Limb (tissue), 2 donors: ENCODE measurements around the gene LRP5.
"Not testable (repeated sequence)": the region's sequence is repeated elsewhere in the genome, so short reads cannot be mapped to it uniquely, and the experiment has no call there.

Experiments
- DNase-seq, 2 donors: peaks; one replicate each; pipeline ENCODE4 v3.0.0-alpha.2; 2016; ENCODE audit errors: extremely low spot score in 2 of 2

LRP5 gene

DNA sequence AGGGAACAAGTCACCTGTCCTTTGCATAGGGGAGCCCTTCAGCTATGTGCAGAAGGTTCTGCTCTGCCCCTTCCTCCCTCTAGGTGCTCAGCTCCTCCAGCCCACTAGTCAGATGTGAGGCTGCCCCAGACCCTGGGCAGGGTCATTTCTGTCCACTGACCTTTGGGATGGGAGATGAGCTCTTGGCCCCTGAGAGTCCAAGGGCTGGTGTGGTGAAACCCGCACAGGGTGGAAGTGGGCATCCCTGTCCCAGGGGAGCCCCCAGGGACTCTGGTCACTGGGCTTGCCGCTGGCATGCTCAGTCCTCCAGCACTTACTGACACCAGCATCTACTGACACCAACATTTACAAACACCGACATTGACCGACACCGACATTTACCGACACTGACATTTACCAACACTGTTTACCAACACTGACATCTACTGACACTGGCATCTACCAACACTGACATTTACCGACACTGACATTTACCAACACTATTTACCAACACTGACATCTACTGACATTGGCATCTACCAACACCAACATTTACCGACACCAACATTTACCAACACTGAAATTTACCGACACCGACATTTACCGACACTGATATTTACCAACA, 76.3 kb downstream of the LRP5 start:
- DNase-seq = no peak

DNA sequence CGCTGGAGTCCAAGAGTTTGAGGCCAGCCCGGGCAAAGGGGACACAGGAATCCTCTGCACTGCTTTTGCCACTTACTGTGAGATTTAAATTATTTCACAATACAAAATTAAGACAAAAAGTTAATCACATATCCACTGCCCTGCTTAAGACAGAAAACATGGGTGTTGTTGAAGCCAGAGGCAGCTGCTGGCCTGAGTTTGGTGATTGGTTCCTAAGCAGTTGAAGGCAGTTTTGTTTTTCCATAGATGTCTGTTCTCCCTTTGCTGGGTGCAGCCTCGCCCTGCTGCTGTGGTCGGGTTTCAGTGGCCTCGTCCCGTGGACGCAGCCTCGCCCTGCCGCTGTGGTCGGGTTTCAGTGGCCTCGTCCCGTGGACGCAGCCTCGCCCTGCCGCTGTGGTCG, 77.9 kb downstream of the LRP5 start:
- no peak for DNase-seq

DNA sequence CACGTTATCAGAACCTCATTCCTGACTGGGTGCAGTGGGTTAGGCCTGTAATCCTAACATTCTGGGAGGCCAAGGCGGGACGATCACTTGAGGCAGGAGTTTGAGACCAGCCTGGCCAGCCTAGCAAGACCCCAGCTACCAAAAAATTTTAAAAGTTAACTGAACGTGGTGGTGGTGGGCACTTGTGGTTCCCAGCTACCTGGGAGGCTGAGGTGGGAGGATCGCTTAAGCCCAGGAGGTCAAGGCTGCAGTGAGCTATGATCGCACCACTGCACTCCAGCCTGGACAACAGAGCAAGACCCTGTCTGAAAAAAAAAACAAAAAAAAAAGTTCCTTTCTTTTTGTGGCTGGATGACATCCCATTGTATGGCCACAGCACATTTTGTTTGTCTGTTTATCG, 80.4 kb downstream of the LRP5 start:
- no peak for DNase-seq

DNA sequence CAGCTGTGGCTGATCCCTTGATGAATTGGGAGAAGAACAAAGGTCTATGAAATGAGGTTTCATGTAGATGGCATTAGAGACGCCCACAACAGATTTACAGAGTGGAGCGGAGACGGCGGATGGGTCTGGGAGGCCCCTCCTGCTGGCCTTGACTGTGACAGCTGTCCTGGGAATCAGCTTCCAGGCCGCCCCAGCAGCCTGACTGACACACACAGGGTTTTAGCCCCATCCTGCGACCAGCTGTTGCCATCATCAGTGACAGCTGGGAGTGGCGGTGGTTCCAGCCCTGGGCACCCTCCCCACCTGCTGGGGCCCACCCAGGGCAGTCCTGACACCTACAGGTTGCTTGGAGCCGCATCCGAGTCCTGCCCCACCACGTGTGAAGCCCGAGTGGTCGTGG, 84.1 kb downstream of the LRP5 start:
- DNase-seq = peak; percentile 72 to 73

- no peak for DNase-seq
Observed at GRCh38 chr11:68397256-68397655, 84.9 kb downstream of the LRP5 start.

GRCh38 chr11:68398995-68399851, 86.8 kb downstream of the LRP5 start:
- peak; percentile 53 to 69 for DNase-seq

DNA sequence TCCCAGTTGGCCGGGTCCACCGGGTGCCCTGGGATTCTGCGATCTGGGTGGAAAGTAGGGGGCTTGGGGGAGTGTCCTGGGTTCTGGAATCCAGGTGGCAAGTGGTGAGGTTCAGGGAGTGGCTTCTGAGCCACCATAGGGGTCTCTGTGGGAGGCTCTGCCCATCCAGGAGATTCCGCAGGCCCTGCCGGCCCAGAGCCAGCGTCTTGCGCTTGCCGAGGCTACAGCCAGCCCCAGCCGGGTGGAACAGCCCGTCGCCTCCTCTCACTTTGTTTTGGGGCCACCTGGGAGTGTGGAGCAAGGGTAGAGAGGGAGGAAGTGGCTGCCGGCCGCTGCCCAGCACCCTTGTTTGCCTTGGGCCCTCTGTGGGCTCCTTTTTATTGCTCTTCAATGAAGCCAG, 87.5 kb downstream of the LRP5 start:
- DNase-seq = no peak

- DNase-seq = not testable (repeated sequence)
Observed at GRCh38 chr11:68400584-68400983, 88.2 kb downstream of the LRP5 start.

DNA sequence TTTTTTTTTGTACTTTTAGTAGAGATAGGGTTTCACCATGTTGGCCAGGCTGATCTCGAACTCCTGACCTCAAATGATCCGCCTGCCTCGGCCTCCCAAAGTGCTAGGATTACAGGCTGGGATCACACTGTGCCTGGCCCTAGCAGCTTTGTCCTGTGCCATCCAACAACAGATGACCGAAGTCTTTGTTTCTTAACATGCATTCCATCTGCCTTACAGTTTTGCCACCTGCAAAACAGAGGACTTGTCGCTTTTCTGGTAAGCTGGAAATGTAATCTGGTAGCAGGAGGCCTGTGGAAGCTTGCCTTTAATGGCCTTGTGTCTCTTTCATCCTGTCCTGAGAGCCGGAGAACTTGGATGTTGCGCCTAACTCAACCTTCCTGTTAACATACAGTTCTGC, 89.5 kb downstream of the LRP5 start:
- no peak for DNase-seq

- DNase-seq = no peak
Observed at GRCh38 chr11:68402355-68403031, 90.1 kb downstream of the LRP5 start.

- DNase-seq = no peak
Observed at GRCh38 chr11:68403424-68403823, 91.0 kb downstream of the LRP5 start.

DNA sequence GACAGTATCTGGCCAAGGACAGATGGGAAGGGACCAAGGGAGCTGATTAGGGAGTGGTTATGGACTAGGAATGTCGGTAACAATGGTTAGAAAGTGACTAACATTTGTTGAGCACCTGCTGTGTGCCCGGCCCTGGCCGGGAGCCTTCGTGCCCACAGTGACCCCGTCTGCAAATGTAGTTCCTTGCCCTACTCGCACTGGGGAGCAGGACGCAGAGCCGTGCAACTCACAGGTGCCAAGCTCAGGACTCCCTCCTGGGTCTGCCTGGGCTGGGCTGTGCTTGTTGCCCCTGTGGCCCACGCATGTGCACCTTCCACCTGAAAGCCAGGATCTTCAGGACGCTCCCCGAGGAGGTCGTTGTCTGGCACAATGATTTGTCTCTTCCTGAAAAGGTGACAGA, 91.4 kb downstream of the LRP5 start:
- DNase-seq = no peak

DNA sequence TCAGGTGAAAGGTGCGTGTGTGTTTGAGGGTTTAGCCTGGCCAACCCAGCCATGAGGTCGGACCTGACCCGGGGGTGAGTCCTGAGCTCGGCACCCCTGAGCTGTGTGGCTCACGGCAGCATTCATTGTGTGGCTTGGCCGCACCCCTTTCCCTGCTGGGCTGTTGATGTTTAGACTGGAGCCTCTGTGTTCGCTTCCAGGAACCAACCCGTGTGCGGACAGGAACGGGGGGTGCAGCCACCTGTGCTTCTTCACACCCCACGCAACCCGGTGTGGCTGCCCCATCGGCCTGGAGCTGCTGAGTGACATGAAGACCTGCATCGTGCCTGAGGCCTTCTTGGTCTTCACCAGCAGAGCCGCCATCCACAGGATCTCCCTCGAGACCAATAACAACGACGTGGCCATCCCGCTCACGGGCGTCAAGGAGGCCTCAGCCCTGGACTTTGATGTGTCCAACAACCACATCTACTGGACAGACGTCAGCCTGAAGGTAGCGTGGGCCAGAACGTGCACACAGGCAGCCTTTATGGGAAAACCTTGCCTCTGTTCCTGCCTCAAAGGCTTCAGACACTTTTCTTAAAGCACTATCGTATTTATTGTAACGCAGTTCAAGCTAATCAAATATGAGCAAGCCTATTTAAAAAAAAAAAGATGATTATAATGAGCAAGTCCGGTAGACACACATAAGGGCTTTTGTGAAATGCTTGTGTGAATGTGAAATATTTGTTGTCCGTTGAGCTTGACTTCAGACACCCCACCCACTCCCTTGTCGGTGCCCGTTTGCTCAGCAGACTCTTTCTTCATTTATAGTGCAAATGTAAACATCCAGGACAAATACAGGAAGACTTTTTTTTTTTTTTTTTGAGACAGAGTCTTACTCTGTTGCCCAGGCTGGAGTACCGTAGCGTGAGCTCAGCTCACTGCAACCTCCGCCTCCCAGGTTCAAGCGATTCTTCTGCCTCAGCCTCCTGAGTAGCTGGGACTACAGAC, 94.2 kb downstream of the LRP5 start:
- DNase-seq = no peak

DNA sequence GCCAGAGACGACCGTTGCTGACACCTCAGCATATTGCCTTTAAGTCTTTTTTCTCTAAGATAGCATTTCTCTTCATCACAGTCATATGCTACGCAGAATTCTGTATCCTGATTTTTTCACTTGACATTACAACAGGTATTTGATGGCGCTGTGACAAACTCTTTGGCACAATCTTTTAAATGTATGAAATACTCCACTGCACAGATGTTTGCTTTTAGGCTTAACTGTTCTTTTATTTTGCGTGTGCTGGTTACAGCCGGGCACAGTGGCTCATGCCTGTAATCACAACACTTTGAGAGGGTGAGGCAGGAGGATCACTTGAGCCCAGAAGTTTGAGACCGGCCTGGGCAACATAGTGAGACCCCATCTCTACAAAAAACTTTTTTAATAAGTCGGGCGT, 96.1 kb downstream of the LRP5 start:
- DNase-seq = no peak

DNA sequence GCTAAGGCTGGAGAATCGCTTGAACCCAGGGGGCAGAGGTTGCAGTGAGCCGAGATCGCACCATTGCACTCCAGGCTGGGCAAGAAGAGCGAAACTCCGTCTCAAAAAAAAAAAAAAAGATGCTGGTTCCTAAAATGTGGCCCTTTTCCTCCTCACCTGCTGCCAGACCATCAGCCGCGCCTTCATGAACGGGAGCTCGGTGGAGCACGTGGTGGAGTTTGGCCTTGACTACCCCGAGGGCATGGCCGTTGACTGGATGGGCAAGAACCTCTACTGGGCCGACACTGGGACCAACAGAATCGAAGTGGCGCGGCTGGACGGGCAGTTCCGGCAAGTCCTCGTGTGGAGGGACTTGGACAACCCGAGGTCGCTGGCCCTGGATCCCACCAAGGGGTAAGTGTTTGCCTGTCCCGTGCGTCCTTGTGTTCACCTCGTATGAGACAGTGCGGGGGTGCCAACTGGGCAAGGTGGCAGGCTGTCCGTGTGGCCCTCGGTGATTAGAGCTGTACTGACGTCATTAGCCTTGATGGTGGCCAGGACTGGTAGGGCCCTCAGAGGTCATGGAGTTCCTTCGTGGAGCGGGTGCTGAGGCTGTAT, 97.5 kb downstream of the LRP5 start:
- DNase-seq = no peak

DNA sequence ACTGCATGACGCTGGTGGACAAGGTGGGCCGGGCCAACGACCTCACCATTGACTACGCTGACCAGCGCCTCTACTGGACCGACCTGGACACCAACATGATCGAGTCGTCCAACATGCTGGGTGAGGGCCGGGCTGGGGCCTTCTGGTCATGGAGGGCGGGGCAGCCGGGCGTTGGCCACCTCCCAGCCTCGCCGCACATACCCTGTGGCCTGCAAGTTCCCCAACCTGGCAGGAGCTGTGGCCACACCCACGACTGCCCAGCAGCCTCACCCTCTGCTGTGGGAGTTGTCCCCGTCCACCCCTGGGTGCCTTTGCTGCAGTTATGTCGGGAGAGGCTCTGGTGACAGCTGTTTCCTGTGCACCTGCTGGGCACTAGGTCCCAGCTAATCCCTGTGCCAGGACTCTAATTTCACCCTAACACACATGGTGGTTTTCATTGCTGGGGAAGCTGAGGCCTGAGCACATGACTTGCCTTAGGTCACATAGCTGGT, 99.2 kb downstream of the LRP5 start:
- DNase-seq = peak in 1 of 2 donors; percentile 10

DNA sequence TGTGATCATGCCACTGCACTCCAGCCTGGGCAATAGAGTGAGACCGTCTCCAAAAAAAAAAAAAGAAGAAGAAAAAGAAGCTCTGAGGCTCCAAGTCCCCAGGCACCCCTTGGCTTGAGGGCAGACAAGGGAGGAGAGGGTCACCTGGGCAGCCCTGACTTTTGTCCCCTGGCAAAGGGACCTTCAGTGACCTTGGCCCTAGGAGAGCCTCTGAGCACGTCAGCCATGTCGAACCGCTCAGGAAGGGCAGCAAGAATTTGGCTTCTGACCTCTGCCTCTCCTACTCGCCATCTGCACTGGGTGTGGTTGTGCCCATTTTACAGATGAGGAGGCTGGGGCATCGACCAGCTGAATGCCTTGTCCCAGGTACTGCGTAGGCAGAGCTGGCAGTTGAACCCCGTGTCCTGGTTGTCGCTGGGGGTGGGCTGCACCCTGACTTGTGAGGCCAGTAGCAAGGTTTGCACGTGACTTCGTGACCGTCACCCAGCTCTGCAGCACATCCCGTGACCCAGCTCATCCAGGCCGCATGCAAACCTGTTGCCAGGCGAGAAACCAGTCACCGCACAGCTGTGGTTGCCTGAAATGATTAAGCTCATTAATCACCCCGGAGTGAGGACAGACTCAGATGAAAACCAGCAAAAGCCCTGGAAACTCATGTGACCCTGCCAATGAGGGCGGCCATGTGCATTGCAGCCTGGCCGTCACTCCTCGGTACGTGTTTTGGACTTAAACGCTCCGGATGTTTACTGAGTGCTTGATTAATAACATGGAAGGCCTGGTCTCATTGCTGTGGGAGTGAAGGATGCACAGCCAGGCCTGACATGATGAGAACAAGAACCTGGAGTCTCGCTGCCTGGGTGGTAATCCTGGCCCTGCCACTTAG, 100.4 kb downstream of the LRP5 start:
- DNase-seq = peak in 1 of 2 donors; percentile 47

DNA sequence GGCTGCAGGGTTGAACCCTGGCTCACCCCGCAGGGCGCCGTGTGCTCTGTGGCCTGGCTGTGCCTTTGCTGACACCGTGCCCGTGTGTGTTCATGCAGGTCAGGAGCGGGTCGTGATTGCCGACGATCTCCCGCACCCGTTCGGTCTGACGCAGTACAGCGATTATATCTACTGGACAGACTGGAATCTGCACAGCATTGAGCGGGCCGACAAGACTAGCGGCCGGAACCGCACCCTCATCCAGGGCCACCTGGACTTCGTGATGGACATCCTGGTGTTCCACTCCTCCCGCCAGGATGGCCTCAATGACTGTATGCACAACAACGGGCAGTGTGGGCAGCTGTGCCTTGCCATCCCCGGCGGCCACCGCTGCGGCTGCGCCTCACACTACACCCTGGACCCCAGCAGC, 101.2 kb downstream of the LRP5 start:
- no peak for DNase-seq

GRCh38 chr11:68414496-68415221, 102.3 kb downstream of the LRP5 start:
- DNase-seq = no peak
